Activated T-cell treated with anti-CD3 and anti-CD28 coated beads for 48 hours (primary cell): ENCODE results near the gene TMEM205.
"Not testable (repeated sequence)": the region's sequence is repeated elsewhere in the genome, so short reads cannot be mapped to it uniquely, and the experiment has no call there.

Experiments used
- DNase-seq: peaks from one replicate; pipeline ENCODE4 v3.0.0-alpha.2; 2020; ENCODE audit warnings: low read depth

Gene TMEM205

GRCh38 chr19:11373166-11373884, 27.3 kb upstream of the TMEM205 start:
- DNase-seq = no peak

GRCh38 chr19:11370744-11371143, 24.7 kb upstream of the TMEM205 start:
- no peak for DNase-seq

- no peak for DNase-seq
Measured at GRCh38 chr19:11367528-11367927, 21.5 kb upstream of the TMEM205 start.

GRCh38 chr19:11365557-11366117, 19.6 kb upstream of the TMEM205 start:
- no peak for DNase-seq

GRCh38 chr19:11364935-11365334, 18.9 kb upstream of the TMEM205 start:
- DNase-seq = no peak

GRCh38 chr19:11364296-11364904, 18.3 kb upstream of the TMEM205 start:
- no peak for DNase-seq

GRCh38 chr19:11363881-11364280, 17.8 kb upstream of the TMEM205 start:
- no peak for DNase-seq

- DNase-seq = no peak
Measured at GRCh38 chr19:11361771-11362731, 16.0 kb upstream of the TMEM205 start.

DNA sequence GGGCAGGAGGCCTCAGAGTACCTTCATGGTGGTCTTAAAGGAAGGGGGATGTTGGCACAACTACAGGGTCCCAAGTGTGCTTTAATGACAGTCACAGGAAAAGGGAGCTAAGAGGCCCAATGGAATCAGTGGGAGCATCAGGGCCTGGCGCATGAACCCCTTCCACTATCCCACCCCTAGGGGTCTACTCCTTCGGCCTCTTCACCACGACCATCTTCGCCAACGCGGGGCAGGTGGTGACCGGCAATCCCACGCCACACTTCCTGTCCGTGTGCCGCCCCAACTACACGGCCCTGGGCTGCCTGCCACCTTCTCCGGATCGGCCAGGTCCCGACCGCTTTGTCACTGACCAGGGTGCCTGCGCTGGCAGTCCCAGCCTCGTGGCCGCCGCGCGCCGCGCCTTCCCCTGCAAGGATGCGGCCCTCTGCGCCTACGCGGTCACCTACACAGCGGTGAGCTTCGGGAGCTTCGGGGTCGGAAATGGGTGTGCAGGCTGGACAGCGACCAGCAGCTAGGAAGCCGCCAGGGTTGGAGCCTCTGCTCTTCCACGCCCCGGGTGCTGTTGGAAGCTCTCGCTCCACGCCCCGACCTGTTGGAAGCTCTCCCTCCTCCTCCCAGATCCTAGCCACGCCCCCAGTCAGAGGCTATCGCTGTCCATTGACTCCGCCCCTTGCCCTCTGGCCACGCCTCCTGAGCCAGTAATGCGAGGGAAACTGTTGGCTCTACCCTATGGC, 15.1 kb upstream of the TMEM205 start:
- DNase-seq = no peak

DNA sequence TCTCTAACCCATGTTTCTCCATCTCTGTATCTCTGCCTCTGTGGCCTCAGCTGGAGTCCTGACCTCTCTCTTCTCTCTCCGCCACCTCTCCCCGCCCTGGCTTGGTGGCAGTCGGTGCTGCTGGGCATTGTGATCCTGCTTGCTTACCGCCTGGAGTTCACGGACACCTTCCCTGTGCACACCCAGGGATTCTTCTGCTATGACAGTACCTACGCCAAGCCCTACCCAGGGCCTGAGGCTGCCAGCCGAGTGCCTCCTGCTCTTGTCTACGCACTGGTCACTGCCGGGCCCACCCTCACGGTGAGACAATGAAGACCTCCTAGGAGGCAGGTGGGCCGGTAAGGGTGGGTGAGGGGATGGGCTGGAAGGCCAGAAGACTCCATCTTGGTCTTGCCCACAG, 13.4 kb upstream of the TMEM205 start:
- DNase-seq = no peak

GRCh38 chr19:11356676-11357550, 10.8 kb upstream of the TMEM205 start:
- DNase-seq = no peak

- no peak for DNase-seq
Measured at GRCh38 chr19:11356074-11356397, 10.0 kb upstream of the TMEM205 start.

GRCh38 chr19:11355160-11356073, 9.3 kb upstream of the TMEM205 start, which contains the start of gene PLPPR2:
PLPPR2 (plus strand) TSS chr19:11355432; CDS start chr19:11357674, 2,242 bp downstream.
- DNase-seq = peak; percentile 85

DNA sequence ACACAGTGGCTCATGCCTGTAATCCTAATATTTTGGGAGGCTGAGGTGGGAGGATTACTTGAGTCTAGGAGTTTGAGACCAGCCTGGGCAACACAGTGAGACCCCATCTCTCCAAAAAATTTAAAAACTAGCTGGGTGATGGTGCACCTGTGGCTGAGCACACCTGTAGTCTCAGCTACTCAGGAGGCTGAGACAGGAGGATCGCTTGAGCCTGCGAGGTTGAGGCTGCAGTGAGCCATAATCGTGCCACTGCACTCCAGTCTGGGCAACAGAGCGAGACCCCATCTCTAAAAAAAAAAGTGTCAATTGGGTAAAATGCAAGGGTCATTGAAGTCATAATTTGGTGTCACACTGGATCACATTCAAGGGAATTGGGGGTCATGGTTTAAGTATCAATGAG, 8.0 kb upstream of the TMEM205 start:
- DNase-seq = not testable (repeated sequence)

GRCh38 chr19:11349171-11349570, 3.1 kb upstream of the TMEM205 start:
- no peak for DNase-seq

DNA sequence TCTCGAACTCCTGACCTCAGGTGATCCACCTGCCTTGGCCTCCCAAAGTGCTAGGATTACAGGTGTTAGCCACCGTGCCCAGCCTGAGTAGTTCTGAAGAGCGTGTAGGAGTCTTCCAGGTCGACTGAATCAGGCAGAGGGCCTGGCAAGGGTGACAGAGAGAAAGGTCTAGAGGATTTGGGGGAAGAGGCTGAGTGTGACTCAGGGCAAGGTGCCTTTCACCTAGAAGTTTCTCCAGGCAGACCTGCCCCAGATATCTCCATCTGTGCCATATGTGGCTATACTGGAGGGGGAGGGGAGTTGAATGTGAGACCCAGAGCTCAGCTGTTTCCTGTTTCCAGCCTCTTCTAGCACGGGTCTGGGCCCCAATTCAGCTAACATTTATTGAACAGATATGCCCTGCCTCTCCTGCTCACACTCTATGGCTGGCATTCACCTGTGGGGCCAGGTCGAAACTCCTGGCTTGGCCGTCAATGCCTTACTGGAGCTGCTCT, 1.5 kb upstream of the TMEM205 start:
- DNase-seq = no peak

GRCh38 chr19:11345122-11345803, 805 bp downstream of the TMEM205 start:
- DNase-seq = no peak

DNA sequence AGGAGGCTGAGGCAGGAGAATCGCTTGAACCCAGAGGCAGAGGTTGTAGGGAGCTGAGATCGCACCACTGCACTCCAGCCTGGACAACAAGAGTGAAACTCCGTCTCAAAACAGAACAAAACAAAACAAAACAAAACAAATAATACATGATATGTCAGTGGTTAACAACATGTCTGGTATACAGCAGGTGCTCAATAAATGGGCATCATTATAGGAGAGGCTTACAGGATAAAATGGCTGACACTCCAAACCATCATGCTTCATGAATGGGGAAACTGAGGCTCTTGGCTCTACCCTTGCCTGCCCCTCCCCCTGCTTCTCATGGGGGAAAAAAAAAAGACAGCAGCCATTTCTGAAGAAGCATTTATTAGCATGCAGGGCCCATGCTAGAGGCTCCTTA, 3.6 kb downstream of the TMEM205 start:
- DNase-seq = no peak

DNA sequence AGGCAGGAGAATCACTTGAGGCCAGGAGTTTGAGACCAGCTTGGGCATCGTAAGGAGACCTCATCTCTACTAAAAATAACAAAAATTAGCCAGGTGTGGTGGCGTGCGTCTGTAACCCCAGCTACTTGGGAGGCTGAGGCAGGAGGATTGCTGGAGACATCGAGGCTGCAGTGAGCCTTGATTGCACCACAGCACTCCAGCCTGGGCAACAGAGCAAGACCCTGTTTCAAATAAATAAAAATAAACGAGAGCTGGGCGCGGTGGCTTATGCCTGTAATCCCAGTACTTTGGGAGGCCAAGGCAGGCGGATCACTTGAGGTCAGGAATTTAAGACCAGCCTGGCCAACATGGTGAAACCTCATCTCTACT, 6.0 kb downstream of the TMEM205 start:
- DNase-seq = not testable (repeated sequence)
